ENCODE measurements around the gene AKAP13.
"Not testable (repeated sequence)": the region's sequence is repeated elsewhere in the genome, so short reads cannot be mapped to it uniquely, and the experiment has no call there.

AKAP13 gene

GRCh38 chr15:85580879-85581278 is 200.5 kb downstream of the AKAP13 start:
- DNase-seq = no peak

- DNase-seq = no peak
Observed at GRCh38 chr15:85581495-85581894, 201.1 kb downstream of the AKAP13 start.

- peak; percentile 74 for DNase-seq
Observed at GRCh38 chr15:85582131-85583079, 202.0 kb downstream of the AKAP13 start.

- DNase-seq = peak; percentile 48
Observed at GRCh38 chr15:85583442-85583841, 203.0 kb downstream of the AKAP13 start.

GRCh38 chr15:85583923-85584390 is 203.6 kb downstream of the AKAP13 start:
- no peak for DNase-seq

GRCh38 chr15:85584872-85585271 is 204.5 kb downstream of the AKAP13 start:
- DNase-seq = no peak

- not testable (repeated sequence) for DNase-seq
Observed at GRCh38 chr15:85586196-85586595, 205.8 kb downstream of the AKAP13 start.

- no peak for DNase-seq
Observed at GRCh38 chr15:85587707-85588411, 207.5 kb downstream of the AKAP13 start.

GRCh38 chr15:85588677-85589076 is 208.3 kb downstream of the AKAP13 start:
- no peak for DNase-seq

- DNase-seq = no peak
Observed at GRCh38 chr15:85589851-85590250, 209.4 kb downstream of the AKAP13 start.

- DNase-seq = no peak
Observed at GRCh38 chr15:85591622-85592021, 211.2 kb downstream of the AKAP13 start.

GRCh38 chr15:85592148-85592547 is 211.7 kb downstream of the AKAP13 start:
- DNase-seq = peak; percentile 47

- DNase-seq = no peak
Observed at GRCh38 chr15:85593809-85594445, 213.5 kb downstream of the AKAP13 start.

- no peak for DNase-seq
Observed at GRCh38 chr15:85595804-85596536, 215.6 kb downstream of the AKAP13 start.

GRCh38 chr15:85597155-85597815 is 216.9 kb downstream of the AKAP13 start:
- no peak for DNase-seq

- peak; percentile 60 for DNase-seq
Observed at GRCh38 chr15:85598219-85598618, 217.8 kb downstream of the AKAP13 start.

- no peak for DNase-seq
Observed at GRCh38 chr15:85598718-85599398, 218.5 kb downstream of the AKAP13 start.

- no peak for DNase-seq
Observed at GRCh38 chr15:85600001-85600400, 219.6 kb downstream of the AKAP13 start.

- no peak for DNase-seq
Observed at GRCh38 chr15:85603160-85603559, 222.8 kb downstream of the AKAP13 start.

GRCh38 chr15:85603703-85604102 is 223.3 kb downstream of the AKAP13 start:
- DNase-seq = no peak

- DNase-seq = no peak
Observed at GRCh38 chr15:85604194-85604593, 223.8 kb downstream of the AKAP13 start.
